HUES48 (cell line): ENCODE results near the gene TSPAN9.

Experiments used
- H3K27ac ChIP-seq: one replicate; pipeline ENCODE4 v1.7.0; 2013; ENCODE audit warnings: low read depth, low read length, inconsistent platforms
- H3K27me3 ChIP-seq: 2 replicates; pipeline ENCODE4 v1.6.1; 2013; ENCODE audit warnings: mild to moderate bottlenecking, low read length; ENCODE audit not compliant: control insufficient read depth, insufficient read depth
- H3K36me3 ChIP-seq: 2 replicates; pipeline ENCODE4 v1.6.1; 2013; ENCODE audit warnings: low read length; ENCODE audit not compliant: control insufficient read depth, insufficient read depth
- H3K4me1 ChIP-seq: 2 replicates; pipeline ENCODE4 v1.6.1; 2013; ENCODE audit warnings: mild to moderate bottlenecking, low read length; ENCODE audit not compliant: control insufficient read depth, insufficient read depth
- H3K4me3 ChIP-seq: 2 replicates; pipeline ENCODE4 v1.5.1; 2013; ENCODE audit warnings: mild to moderate bottlenecking, low read depth, low read length
- H3K9ac ChIP-seq: 2 replicates; pipeline ENCODE4 v1.6.1; 2013; ENCODE audit warnings: mild to moderate bottlenecking, low read depth, low read length, moderate library complexity
- H3K9me3 ChIP-seq: 2 replicates; pipeline ENCODE4 v1.6.1; 2013; ENCODE audit warnings: low read length; ENCODE audit not compliant: control insufficient read depth, insufficient read depth

Gene TSPAN9

DNA sequence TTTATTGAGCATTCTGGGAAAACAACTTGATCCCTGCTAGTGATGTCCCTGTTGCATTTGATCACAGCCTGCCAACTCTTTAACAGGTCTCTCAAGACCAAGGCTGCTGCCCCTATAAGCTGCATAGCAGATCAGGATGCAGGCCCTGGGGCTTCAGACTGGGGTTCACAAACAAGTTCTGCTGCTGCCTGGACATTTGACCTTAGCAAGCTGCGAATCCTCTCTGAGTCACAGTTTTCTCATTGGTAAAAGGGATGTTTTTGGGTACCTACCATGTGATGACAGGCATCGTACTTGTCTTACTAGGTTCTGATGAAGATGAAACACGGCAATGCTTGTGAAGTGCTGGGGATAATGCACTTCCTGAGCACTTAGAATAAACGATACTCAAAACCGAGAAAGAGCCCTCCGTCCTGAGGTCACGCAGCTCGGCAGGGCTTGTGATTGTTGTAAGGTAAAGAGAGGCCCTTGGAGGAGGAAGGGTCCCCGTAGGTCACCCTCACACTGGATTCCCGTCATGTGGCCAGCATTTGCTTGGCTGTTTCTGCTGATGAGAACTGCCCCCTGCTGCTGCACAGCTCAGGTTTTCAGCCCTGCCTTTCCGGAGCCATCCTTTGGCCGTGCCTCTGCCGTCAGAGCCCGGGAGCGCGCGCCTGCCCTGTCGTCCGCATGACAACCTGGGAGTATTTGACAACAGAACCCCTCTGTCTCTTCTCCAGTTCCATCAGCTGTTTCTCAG, 39.1 kb downstream of the TSPAN9 start:
- Histone ChIP-seq H3K9me3 (no peaks in the 10 kb centered on the region), H3K4me1 (peaks cover 5% of the 10 kb centered on the region; the same call in 1 of the 2 replicates), H3K4me3 (no peak overlapping the region), H3K27me3 (no peaks in the 10 kb centered on the region), H3K9ac (no peak overlapping the region), H3K27ac (no peak overlapping the region), H3K36me3 (no peaks in the 10 kb centered on the region)

DNA sequence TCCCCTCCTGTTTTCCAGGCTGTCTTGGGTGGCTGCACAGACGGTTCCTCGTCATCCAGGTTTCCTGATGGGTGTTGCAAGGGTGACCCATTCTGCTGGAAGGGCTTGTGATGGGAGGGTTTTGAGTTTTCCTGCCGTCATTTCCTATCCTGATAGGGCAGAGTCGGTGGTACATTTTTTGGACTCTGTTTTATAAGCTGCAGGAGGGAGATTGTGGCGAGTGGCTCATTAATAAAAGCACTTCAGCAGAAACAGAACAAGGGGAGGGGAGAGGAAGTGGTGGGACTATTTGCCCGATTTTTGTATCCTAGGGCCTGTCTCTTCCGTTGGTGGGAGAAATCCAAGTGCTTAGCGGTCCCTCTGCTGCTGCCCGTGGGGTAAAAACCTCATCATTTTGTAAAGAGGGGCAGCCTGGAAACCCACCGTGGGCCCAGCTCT, 40.0 kb downstream of the TSPAN9 start:
- no peak overlapping the region for H3K4me3 ChIP-seq
- no peak overlapping the region for H3K27ac ChIP-seq
- H3K9me3 ChIP-seq, result no peaks in the 10 kb centered on the region
- no peaks in the 10 kb centered on the region for H3K27me3 ChIP-seq
- peaks cover 5% of the 10 kb centered on the region; the same call in 1 of the 2 replicates for H3K4me1 ChIP-seq
- no peaks in the 10 kb centered on the region for H3K36me3 ChIP-seq
- H3K9ac ChIP-seq, result no peak overlapping the region

DNA sequence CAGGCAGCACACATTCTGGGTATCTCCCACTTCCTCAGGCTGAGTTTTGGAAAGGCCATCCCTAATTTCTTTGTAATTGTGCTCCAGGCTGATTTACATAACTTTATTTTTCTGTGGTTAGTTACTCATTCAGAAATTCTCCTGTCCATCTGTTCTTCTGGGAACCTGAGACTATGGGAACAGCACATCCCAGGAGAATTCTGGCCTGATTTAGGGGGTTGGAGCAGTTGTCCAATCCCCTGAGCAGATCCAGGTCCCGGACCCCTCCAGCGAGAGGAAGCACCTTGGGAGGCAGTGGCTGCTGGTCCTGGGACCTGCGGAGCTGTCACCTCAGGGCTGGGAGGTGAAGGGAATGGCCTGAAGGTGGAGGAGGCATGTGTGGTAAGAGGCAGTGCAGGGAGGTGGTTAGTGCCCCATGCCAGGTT, 40.4 kb downstream of the TSPAN9 start:
- H3K9ac ChIP-seq, result no peak overlapping the region
- peaks cover 8% of the 10 kb centered on the region for H3K4me1 ChIP-seq
- H3K9me3 ChIP-seq, result no peaks in the 10 kb centered on the region
- no peak overlapping the region for H3K27ac ChIP-seq
- no peaks in the 10 kb centered on the region for H3K36me3 ChIP-seq
- H3K4me3 ChIP-seq, result no peak overlapping the region
- no peaks in the 10 kb centered on the region for H3K27me3 ChIP-seq

DNA sequence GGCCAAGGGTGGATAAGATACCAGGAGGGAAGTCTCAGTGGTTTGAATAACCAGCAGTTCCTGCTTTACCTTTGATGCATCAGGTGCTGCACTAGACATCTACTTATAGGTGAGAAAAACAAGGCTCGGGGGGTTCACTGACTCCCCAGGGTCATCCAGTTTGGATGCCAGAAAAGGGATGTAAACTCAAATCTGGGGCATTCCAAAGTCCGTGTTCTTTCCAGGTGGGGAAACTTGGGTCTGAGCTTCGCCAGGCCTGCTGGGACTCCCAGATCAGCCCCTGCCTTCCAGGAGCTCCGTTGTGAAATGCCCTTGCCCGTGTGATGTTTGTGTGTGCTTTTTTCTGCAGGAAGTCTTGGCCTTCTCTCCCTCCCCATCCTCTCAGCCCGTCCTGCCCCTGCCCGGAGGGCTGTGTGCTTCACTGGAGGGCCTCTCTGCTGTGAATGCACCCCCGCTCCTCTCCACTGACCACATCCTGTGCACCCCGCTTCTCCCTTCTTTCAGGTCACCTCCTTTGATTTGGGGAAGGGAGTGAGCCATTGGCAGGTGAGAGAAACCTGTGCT, 42.1 kb downstream of the TSPAN9 start:
- Histone ChIP-seq H3K4me1 (peaks cover 13% of the 10 kb centered on the region), H3K27me3 (no peaks in the 10 kb centered on the region), H3K9ac (no peak overlapping the region), H3K9me3 (no peaks in the 10 kb centered on the region), H3K27ac (no peak overlapping the region), H3K4me3 (no peak overlapping the region), H3K36me3 (no peaks in the 10 kb centered on the region)

DNA sequence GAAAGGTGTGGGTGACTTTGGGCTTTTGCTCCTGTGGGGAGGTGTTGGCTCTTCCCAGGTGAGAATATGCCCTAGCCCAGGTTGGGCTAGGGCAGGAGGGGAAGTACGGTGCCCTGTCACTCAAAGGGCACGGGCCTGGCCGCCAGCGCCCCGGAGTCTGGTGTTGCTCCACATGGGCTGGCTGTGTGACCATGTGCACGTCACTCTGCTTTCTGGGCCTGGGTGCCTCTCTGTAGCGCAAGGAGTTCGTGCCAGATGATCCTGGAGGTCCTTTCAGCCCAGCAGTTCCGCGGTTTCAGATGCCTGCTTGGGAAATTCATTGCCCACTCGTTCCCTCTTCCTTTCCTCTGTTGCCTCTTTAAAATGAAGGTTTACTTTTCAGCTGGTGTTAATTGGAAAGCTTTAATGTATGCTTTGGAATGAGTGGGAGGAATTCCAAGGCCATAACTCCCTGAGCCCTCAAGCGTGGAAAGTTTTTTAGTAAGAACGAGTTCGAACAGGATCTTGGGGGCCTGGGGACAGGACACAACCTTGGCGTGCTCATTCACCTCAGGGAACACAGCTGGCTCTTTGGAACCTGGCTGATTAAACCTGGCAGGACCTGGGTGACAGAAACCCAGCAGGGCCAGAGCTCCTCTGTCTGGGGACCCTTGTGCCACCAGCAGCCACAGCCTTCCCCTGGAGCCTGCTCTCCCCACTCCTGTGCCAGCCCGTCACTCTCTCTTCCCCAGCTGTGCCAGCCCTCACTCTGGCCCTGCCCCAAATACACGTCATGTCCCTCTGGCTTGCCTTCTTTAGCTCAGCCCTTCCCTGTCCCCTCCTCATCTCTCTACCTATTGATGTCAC, 42.8 kb downstream of the TSPAN9 start:
- Histone ChIP-seq H3K27me3 (no peaks in the 10 kb centered on the region), H3K36me3 (no peaks in the 10 kb centered on the region), H3K27ac (no peak overlapping the region), H3K9me3 (no peaks in the 10 kb centered on the region), H3K4me1 (peaks cover 13% of the 10 kb centered on the region), H3K9ac (no peak overlapping the region), H3K4me3 (no peak overlapping the region)

DNA sequence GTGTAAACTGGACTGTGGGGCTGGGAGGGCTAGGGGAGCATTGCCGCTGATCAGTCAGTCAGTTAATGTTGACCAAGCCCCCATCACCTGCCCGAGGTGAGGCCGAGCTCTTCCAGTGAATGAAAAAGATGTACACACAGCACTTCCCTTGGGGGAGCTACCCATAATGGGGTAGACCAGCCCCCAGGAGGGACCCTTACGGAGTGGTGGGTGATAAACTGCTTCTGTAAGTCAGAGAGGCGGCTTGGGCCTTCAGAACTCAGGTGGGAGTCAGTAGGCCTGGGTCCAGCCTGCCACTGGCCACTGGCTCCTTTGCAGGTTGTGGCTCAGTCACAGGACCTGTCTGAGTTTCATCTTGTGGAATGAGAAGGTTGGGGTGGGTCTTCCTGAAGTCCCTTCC, 43.5 kb downstream of the TSPAN9 start:
- H3K36me3 ChIP-seq, result no peaks in the 10 kb centered on the region
- peaks cover 13% of the 10 kb centered on the region for H3K4me1 ChIP-seq
- H3K27ac ChIP-seq, result no peak overlapping the region
- no peaks in the 10 kb centered on the region for H3K9me3 ChIP-seq
- no peak overlapping the region for H3K9ac ChIP-seq
- no peak overlapping the region for H3K4me3 ChIP-seq
- no peaks in the 10 kb centered on the region for H3K27me3 ChIP-seq

DNA sequence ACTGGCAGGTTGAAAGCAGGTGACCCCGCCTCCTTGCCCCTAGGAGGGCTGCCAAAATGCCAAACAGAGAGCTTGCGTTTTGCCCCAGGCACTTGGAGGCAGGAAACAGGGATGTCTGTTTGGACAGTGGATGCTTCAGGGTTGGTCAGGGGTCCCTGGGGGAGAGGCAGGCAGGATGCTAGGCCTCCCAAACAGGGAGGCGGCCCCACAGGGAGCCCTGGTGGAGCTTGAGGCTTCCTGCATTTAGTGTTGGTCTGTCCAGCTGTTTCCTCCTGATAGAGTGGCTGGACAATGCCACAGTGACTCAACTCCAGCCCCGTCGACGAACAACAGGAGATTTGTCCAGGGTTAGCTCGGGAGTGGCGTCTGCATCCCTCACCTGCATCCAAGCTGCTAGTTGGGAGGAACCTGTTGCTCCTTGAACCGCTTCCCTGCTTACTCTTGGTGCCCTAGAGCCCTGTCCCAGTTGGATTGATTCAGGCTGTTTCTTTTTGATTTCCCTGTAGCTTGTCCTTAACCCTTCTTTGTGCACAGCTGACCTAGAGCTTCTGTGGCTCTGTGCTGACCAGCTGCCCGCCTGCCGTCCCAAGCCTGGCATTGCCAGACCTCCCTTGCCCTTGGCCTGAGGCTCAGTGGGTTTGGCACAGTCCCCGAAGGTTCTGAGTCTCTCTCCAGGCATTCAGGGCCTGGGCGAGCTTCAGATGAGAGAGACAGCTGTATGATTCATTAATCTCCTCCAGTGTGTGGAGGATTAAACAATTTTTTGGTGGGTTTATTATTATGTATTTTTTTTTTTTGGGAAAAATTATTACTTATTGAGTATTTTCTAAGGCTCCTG, 45.9 kb downstream of the TSPAN9 start:
- Histone ChIP-seq H3K36me3 (no peaks in the 10 kb centered on the region), H3K9me3 (no peaks in the 10 kb centered on the region), H3K27ac (no peak overlapping the region), H3K9ac (no peak overlapping the region), H3K4me1 (peaks cover 8% of the 10 kb centered on the region), H3K27me3 (no peaks in the 10 kb centered on the region), H3K4me3 (no peak overlapping the region)

DNA sequence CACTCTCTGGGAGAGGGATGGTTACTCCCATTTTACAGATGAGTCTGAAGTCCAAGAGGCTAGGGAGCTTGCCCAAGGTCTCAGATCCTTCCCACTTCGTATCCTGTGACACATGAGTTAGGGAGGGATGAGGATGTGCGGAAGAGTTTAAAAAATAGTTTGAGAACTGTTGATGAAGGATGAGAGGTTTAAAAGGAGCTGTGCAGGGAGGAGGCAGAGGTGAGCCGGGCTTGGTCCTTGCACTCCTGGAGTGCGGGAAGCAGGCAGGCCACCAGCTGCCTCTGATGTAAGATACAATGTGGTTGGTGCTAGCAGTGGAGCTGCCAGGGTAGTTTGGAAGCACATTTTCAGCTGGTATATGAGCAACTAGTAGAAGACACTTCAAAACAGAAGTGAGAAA, 46.5 kb downstream of the TSPAN9 start:
- H3K36me3 ChIP-seq, result no peaks in the 10 kb centered on the region
- H3K9ac ChIP-seq, result no peak overlapping the region
- H3K27ac ChIP-seq, result no peak overlapping the region
- H3K4me1 ChIP-seq, result peaks cover 8% of the 10 kb centered on the region
- H3K27me3 ChIP-seq, result no peaks in the 10 kb centered on the region
- no peaks in the 10 kb centered on the region for H3K9me3 ChIP-seq
- H3K4me3 ChIP-seq, result no peak overlapping the region

DNA sequence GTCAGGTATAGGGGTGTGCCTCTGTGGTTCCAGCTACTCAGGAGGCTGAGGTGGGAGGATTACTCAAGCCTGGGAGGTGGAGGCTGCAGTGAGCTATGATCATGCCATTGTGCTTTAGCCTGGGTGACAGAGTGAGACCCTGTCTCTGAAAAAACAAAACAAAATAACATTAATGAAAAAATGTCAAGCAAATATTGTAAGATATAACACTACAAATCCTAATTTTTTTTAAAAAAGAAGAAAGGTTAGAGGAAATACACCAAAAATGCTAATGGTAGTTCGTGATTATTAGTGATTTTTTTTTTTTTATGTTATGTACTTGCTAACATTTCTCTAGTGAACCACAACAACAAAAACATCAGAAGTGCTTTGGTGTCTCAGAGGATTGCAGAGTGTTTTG, 47.7 kb downstream of the TSPAN9 start:
- no peaks in the 10 kb centered on the region for H3K9me3 ChIP-seq
- no peaks in the 10 kb centered on the region for H3K36me3 ChIP-seq
- no peak overlapping the region for H3K4me3 ChIP-seq
- no peaks in the 10 kb centered on the region for H3K27me3 ChIP-seq
- H3K27ac ChIP-seq, result no peak overlapping the region
- no peak overlapping the region for H3K9ac ChIP-seq
- peaks cover 8% of the 10 kb centered on the region for H3K4me1 ChIP-seq

DNA sequence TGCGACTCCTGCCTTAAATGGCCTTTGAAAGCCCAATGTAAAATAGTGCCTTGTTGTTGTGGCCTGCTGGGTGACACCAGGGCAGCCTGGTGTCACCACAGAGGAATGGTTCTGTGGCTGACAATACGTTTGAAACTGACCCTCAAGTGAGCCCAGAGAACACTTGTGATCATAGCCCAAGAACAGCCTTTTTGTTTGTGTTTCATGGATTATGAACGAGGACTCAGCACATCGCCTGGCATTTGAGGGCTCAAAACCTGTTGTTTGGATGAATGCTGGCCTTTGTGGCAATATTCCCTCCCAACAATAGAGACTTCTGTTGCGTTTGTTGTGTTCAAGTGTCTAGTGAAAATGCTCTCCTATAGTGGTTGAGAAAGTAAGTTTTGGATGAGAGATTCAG, 48.5 kb downstream of the TSPAN9 start:
- H3K36me3 ChIP-seq, result no peaks in the 10 kb centered on the region

More for the DNA sequence above, 48.5 kb downstream of the TSPAN9 start:
- Histone ChIP-seq H3K27ac (no peak overlapping the region), H3K9ac (no peak overlapping the region), H3K4me3 (no peak overlapping the region), H3K9me3 (no peaks in the 10 kb centered on the region), H3K27me3 (no peaks in the 10 kb centered on the region), H3K4me1 (peaks cover 8% of the 10 kb centered on the region)
